ENCODE data around the gene RAB11FIP4.

Gene RAB11FIP4

GRCh38 chr17:31523862-31524730 is 132.6 kb downstream of the RAB11FIP4 start:
- no peak for DNase-seq (ENCODE audit: low read depth in 2 of 2)

DNA sequence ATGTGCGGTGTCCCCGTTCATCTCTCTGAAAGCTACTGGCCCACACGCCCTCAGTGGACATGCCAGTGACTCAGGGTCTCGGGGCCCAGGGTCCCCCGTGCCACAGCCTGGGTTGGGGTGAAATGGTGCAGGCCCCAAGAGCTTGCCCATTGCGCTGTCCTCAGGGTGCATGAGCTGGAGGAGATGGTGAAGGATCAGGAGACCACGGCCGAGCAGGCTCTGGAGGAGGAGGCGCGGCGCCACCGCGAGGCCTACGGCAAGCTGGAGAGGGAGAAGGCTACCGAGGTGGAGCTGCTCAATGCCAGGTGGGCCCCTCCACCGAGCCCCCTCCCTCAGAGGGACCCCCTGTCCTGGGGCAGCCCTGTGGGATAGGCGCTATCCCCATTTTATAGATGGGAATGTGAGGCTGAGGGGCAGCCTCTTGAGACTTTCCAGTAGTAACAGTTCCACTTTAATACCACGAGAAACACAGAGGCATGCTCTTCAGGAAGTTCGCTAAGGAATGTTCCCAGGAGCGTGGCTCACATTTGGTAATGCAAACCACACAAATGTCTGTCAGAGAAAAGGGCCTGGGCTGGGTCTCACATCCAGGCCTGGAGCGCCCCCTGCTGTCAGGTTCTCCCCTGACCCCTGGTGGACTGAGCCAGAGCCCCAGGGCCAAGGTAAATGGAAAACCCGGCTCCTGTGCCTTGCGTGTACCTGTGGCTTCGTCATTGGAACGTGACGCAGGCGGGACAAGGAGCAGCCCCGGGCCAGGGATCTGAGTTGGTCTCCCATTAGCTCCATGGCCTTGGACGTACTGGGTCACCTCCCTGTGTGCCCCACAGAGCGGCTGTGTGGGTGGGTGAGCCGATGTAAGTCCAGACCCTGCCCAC is 133.7 kb downstream of the RAB11FIP4 start:
- DNase-seq (ENCODE audit: low read depth in 2 of 2): peak; percentile 92 to 95

DNA sequence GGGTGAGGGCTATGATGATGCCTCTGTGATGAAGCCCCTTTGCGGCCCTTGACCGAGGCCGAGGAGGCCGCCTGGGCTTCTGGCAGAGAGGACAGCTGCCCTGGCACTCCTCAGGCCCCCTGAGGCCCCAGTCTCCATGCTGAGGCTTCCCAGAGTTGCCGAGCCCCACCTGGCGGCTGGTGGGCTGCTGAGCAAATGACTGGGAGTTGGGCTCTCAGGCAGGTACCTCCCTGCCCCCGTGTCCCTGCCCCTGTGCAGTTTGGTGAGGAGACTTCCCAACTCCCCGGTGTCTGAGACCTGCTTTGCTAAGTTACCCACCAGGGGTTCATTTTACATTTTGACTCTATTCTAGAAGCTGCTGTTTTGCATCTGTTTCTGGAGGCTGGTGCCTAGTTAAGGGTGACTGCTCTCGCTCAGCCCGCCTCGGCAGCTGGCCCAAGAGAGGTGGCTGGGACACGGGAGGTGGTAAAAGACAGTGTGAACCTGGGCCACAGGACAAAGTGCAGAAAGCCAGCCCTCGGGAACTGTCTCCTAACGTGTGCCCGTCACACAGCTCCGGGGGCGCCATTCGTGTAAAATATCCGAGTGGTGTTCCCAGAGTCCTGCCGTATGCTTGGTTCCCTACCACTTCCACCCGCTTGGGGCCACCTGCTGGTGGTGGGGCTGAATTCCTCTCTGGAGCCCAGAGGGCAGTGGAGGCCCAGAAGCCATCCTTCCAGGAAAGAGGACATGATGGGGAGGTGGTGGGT is 134.5 kb downstream of the RAB11FIP4 start:
- DNase-seq (ENCODE audit: low read depth in 2 of 2): no peak

DNA sequence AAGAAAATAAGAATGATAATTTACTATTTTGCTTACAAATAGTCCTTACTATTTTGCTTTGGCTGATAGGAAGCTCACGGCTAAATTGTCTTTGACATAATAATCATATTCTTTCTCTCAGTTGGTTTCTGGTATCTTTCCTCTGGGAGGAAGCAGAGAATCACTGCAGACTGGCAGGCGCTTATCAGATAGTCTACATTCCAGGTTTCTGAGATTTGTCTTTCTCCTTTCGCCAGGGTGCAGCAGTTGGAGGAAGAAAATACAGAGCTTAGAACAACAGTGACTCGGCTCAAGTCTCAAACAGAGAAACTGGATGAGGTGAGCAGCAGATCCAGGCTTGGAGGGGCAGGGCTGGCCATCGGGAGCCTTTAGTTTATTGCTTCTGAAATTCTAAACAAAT is 136.1 kb downstream of the RAB11FIP4 start:
- DNase-seq (ENCODE audit: low read depth in 2 of 2): no peak

GRCh38 chr17:31528291-31528874 is 136.9 kb downstream of the RAB11FIP4 start:
- no peak for DNase-seq (ENCODE audit: low read depth in 2 of 2)

DNA sequence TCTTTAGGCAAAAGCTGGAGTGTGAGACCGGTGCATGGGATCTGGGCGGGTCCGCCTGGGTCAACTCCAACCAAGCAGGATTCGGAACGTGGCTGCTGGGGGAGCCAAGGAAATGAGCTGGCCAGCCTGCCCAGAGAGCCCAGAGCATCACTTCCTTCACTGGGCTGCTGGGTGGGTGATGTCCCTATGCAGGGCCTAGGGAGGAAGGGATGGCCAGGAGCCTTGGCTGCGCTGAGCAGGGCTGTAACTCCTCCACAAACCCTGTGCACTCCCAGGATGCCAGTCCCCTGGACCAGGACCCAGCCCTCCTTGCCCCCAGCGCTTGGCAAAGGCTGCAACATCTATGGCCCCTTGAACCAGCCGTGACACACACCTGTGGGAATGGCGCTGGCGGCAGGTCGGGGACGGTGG is 138.4 kb downstream of the RAB11FIP4 start:
- DNase-seq (ENCODE audit: low read depth in 2 of 2): no peak

GRCh38 chr17:31530391-31530985 is 139.0 kb downstream of the RAB11FIP4 start:
- no peak for DNase-seq (ENCODE audit: low read depth in 2 of 2)

- DNase-seq (ENCODE audit: low read depth in 2 of 2): no peak
Measured at GRCh38 chr17:31531336-31531980, 140.0 kb downstream of the RAB11FIP4 start.

DNA sequence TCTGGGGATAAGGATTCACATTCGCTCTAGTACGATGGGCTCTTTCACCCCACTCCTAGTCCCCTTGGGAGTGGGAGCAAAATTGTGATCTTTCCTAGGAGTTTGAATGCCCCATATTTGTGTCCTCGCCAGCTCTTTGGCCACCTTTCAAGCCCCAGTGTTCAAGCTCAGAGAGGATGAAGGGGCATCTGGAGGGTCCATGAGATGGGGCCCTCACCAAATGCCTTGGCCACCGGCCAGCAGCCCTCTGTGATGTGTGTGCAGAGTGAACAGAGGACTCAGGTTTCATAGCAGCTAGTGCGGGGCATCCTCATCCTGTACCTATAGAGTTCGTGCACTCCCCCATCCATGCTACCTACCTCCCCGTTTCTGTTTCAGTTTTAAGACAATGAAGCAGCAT is 140.6 kb downstream of the RAB11FIP4 start:
- DNase-seq (ENCODE audit: low read depth in 2 of 2): no peak

GRCh38 chr17:31532526-31532925 is 141.1 kb downstream of the RAB11FIP4 start:
- no peak for DNase-seq (ENCODE audit: low read depth in 2 of 2)

DNA sequence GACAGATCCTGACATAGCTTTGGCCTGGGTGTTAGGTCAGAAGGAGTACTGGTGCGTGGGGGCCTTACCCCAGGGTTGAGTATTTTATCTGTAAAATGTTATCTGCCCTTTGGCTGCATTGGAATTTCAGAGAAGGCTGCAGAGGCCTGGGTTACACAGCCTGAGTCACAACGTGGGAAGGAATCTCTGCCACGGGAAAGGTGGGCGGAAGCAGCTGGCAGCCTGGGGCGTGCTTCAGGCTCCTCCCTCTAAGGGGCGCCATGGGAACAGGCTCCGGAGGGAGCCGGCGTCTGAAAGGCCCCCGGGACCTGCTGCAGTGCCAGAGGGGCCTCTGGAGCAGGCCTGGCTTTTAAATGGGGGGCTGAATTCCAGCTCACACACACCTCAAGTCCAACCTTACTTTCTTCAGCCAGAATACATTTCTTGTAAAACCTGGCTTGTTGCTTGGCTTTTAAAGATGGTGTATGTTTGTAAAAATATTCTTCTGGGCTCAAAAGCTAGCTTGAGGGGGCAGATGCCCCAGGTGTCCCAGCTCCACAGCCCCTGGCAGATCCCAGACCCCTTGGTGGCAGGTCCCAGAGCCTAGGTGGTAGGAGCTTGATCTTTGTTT is 142.2 kb downstream of the RAB11FIP4 start:
- peak; percentile 32 to 36 for DNase-seq (ENCODE audit: low read depth in 2 of 2)

- DNase-seq (ENCODE audit: low read depth in 2 of 2): no peak
Measured at GRCh38 chr17:31534223-31534888, 142.9 kb downstream of the RAB11FIP4 start.

- DNase-seq (ENCODE audit: low read depth in 2 of 2): no peak
Measured at GRCh38 chr17:31535581-31535981, 144.1 kb downstream of the RAB11FIP4 start.

GRCh38 chr17:31536451-31536850 is 145.0 kb downstream of the RAB11FIP4 start:
- DNase-seq (ENCODE audit: low read depth in 2 of 2): no peak

DNA sequence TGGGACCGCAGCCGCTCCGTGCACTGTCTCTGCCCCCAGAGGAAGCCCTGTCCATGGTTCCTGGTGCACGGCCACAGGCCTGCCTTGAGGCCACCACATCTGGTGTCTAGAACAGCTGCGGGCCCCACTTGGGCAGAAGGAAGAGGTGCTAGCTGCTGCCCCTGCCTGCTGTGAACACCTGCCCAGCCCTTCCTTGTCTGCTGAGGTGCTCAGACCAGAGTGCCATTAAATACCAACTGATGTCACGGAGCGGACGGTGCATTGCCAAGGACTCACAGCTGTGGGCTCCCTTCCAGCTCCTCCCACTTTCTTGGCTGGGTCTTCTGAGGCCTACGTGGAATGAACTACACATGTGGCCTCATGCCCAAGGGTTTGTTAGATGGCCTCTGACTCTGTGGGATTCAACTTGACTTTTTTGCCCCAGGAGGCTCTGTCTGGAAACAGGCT is 146.1 kb downstream of the RAB11FIP4 start:
- DNase-seq (ENCODE audit: low read depth in 2 of 2): no peak

- no peak for DNase-seq (ENCODE audit: low read depth in 2 of 2)
Measured at GRCh38 chr17:31538080-31538762, 146.7 kb downstream of the RAB11FIP4 start.

DNA sequence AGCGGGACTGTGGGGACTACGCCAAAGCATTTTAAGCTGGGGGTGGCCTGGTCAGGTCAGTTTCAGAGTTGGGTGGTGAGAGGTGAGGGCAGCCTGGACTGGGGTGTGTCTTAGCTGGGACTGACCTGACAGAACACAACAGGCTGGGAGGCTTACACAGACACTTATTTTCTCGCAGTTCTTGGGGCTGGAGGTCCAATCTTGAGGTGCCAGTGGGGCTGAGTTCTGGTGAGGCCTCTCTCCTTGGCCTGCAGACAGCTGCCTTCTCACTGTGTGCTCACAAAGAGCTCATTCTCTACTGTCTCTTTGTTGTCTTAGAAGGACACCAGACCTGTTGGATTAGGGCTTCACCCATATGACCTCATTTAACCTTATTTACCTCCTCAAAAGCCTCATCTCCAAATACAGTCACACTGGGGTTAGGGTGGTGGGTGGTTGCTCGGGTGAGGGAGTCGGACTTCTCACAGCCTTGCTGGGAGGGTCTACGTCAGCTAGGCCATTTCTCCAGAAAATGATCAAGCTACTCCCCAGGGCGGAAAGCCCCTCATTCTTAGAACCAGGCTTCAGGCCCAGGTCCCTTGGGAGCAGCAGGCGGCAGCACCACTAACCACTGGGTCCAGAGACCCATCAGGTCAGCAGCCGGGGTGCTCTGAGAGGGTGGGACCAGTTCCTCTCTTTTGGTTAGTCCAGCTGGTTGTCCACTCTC is 149.3 kb downstream of the RAB11FIP4 start:
- no peak for DNase-seq (ENCODE audit: low read depth in 2 of 2)

DNA sequence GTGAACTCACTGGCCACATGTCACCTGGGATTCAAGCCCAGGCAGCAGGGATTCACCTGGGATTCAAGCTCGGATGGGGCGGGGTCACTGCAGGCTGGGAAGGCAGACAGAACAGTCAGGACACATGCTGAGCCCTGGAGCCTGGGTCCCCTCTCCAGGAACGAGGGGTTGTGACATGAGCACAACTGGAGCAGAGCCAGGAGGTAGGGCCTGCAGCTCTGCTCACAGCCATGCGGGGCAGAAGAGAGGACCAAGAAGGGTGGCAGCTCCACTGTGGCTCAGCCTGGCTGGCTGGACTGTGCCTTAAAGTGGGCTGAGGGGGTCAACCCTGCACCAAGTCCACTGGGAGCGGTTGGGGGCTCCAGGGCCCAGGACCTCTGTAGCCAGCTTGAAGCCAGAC is 150.1 kb downstream of the RAB11FIP4 start:
- DNase-seq (ENCODE audit: low read depth in 2 of 2): no peak
